GM21360 (cell line): ENCODE results near the gene RAD51B.

Source experiments
- ATAC-seq: cut with Tn5 transposase; IDR thresholded peaks from one replicate; pipeline ENCODE4 v1.9.1; 2021; ENCODE audit warnings: mild to moderate bottlenecking, moderate library complexity; ENCODE audit not compliant: unreplicated experiment

The RAD51B gene

DNA sequence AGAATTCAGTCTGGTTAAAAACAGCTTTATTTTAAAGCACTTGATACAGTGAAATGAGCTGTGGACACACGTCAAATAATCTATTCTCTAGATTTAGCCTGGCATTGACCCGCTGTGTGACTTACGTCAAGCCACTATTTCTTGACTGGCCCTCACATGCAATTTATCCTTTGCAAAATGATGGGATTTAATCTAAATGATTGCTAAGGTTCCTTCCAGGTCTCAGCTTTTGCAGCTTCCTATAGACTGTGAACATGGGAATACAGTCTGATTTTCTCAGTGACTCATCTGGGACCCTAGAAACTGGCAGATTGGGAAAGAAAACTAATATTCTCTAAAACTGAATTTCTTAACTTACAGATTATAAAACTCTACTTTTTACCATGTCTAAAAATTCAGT, 409.1 kb downstream of the RAD51B start:
- no peak for ATAC-seq

DNA sequence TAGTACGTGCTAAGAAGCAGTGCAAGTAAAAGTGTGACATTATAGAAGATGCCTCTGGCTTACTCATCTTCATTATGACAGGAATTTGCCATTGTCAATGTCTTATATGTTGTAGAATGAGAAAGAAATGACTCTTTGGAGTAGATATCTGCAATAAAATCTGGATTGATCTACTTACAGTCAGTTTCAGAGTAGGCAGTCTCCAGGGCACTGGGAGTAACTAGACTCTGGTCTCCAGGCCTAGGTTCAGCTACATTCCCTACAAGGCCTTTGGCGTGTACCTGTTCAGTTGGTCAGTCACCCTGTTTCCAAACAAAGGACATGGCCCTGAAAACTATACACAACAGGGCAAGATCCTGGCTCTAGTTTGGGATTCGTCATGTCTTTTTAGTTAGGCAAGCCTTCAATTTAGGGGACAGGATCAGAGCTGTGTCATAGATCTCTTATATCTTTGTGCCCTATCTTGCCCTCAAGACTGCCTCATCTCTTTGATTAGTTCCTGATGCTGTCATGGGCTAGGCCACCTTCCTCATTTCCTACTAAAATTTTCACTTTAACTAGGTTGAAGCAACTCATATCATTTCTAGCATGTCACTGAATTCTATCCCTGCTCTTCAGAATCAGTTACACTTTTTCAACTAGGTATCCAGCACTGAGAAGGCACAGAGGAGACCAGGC, 410.0 kb downstream of the RAD51B start:
- ATAC-seq = no peak

DNA sequence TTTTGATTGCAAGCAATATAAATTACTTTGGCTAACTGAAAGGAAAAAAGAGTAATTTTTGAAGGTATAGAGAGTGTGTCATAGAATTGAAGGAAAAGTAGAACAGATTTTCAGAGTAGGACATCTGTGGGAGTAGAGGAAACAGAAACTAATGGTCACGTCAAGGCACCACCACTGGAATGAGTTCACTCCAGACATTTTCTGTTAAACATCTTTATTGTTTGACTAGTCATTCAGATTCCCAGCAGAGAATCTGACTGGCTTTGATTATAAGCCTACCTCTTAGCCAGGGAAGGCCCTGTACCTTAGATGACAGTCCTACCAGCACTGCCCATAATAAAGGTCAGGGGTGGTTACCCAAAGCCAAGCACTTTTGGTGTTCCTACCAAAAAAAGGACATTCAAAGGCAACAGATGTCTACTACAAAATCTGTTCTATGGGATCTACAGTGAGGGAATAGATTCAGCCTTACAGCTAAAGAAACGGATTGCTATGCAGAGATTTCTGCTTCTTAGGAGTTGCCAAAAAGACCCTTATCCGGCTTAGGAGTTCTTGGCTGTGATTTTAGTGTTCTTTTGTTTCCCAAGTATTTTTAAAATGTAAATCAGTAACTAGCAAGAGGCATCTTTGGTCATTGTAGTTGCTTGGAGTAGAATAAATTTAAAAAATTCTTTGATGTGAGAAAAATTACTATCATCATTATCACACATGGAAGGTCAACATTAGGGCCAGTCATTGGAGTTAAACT, 410.8 kb downstream of the RAD51B start:
- no peak for ATAC-seq

DNA sequence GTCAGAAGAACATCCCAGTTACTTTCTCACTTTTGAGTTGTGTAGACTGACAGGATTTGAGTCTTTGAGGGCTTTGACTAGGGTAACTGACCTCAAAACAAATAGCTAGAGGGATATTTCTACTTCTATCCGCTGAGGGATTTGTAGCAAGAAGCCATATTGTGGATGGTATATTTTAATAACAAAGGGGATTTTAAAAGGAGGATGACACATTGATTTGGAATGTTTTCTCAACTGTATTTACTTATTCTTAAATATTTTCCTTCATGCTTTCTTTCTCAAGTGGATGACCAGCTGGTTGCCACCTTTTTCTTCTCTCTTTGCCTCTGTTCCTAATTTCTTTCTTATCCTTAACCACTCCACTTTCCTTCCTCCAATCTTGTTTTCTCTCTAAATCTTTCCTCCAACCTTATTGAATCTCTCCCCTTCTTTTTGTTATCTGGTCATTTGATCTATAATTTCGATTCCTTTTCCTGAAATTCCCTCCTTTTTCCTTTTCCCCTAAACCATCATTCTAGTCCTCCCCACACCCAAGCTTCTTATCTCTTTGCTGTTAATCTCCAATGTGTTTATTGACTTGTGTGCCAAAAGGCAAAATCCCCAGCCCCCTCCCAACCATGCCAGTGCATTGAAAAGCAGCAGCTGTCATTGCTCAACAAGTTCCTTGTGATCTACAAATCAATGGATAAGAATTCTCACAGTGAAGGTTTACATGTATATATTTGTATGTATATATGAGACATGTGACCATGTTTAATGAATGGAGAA, 411.6 kb downstream of the RAD51B start:
- no peak for ATAC-seq

DNA sequence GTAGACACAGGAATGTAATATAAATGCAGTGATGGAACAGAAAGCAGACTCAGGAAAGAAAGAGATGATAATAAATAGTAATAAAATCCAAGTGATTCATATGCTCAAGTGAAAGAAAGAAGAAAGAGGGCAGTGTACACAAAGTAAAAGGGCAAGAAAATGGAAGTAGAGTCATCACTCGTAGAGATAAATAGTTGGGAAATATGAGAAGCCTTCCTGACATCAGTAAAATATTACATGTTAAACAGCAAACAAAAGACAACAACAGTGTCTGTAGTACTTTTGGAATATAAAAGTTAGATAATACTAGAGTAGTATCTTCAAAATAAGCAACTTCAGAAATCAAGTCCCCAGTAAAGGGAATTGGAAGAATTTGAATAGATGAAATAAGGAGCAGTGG, 412.3 kb downstream of the RAD51B start:
- no peak for ATAC-seq

DNA sequence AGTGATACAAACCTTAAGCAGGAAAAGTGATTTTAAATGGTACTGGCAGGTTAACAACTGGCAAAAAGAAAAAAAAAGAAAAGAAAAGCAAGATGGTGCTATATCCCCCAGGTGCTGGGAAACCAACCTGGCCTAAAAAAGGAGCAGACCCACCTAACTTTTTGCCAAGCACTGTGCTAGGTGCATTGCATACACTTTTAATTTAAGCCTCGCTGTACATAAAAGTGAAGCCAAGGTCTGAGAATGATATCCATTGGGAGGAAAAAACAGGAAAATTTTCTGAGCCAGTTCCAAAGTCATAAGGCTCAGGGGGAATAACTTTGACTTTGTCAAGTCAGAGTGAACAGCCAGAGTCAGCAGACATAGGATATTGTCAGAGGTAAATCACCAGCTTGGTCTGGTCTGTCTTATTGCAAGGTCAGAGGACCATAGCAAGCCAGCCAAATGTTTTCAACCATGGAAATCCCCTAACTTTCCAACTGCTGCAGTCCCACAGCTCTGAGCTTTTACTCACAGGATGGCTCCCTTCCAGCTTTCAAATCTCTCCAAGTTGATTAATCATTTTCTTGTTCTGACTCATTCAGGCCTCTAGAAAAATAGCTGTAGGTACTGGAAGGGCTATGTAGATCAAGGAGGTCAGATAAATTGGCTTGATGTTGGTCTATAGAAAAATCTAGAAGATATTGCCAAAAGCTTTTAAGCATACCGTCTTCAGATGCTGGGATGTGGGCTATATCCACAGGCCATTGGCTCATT, 412.9 kb downstream of the RAD51B start:
- ATAC-seq = peak; percentile 85

DNA sequence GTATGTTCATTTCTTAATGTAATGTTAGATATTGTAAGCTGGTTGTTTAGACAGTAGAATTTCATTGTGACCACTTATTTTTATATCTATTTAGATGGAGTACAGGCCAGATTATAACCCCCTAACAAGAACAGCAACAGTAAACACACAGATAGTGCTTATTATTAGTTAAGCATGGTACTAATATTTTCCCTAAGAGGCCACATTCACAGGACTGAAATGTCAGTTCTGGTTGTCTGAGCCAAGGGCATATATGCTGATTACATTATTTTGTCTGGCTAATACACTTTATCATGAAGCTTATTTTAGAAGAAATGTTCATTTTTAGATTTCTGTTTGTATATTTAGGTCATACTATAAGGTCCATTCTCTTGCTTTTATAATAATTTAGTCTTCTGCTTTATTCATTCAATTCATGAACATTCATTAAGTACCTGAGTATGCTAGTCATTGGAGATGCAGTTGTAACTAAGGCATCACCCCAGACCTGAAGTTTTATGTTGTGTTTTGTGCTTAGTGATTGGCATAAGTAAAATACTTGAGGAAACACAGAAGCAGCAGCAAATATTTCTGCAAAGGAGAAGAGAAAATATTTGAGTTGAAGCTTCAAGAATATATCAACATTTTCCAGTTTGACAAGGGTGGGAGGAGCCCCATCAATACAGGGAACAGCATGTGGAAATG, 413.7 kb downstream of the RAD51B start:
- ATAC-seq = no peak

DNA sequence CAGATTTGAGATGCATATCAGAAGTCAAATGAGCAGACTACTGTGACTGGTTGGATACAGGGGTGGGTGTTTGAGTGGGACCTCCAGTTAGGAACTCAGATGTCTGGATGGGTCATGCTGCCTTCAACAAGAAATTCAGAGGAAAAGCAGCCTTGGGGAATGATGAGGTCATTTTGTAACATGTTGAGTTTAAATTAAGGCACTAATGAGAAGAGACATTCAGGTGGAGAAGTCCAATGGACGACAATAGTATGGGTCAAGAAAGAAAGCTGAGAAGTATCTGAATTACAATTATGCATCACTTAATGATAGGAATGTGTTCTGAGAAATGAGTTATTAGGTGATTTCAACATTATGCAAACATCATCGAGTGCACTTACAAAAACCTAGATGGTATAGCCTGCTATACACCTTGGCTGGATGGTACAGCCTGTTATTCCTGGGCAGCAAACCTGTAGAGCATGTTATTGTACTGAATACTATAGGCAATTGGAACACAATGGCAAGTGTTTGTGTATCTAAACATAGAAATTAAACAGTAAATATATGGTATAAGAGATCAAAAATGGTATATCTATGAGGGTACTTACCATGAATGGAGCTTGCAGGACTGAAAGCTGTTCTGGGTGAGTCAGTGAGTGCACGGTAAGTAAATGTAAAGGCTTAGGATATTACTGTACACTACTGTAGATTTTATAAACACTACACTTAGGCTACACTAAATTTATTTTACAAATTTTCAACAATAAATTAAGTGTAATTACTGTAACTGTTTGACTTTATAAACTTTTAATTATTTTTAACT, 414.7 kb downstream of the RAD51B start:
- ATAC-seq = no peak

DNA sequence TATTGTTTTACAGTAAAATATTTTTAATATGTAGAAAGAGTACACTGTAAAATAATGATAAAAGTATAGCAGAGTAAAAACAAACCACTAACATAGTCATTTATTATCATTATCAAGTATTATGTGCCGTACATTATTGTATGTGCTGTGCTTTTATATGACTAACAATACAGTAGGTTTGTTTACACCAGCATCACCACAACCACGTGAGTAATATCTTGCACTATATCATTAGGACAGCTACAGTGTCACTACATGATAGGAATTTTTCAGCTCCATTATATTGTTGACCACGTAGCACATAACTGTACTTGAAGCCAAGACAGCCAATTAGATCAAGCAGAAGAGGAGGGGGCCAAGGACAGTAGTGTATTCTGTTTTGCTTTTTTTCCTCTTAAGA, 415.4 kb downstream of the RAD51B start:
- no peak for ATAC-seq

DNA sequence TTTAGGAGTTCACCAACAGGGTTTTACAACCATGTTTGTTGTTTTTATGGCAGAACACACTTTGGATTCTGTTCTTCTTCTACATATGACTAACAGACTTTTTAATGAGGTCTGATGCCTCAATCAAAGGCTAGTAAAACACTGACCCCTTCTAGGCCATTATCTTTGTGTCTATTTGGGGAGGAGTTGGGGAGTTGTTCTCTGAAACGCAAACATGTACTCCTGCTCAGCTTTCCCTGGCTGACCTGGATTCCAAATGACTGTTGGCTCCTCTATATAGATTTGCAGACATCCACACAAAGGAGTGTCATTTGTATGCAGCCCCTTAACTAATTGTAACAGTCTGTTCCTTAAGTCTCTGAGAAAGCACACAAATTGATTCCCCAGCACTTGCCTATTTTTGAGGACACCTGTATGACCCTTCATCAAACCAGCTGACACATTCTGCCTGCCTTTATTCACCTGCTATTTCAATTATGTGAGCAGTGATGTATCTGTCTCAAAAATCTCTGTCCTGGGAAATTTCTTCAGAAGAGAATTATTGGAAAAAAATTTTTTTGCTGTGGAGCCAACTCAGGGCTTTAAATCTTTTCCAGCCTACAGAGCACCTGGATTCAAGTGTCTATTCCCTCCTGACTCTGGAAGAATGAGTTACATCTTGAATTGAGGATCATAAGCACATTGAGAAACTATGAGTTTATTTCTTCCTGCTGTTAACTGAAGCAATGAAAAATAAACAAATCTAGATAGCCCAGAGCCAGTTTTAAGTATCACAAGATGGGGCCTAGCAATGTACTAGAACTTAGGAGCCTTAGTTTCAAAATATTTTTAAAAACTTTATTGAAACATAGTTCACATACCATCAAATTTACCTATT, 417.2 kb downstream of the RAD51B start:
- ATAC-seq = no peak

DNA sequence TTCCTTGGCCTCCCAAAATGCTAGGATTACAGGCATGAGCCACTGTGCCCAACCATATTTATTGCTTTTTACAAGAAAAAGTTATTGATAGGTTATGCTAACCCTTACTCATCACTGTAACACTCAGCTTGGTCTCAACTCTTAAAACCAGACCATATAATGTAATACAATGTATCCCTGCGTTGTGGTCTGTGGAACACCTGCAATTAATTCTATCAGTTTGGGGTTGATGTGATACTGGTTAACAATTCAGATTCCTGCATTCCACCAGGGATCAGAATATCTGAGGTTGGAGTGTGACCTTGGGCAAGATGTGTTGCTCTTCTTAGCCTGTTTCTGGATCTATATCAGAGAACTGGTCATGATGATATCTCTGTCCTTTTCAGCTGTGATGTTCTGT, 419.0 kb downstream of the RAD51B start:
- no peak for ATAC-seq

DNA sequence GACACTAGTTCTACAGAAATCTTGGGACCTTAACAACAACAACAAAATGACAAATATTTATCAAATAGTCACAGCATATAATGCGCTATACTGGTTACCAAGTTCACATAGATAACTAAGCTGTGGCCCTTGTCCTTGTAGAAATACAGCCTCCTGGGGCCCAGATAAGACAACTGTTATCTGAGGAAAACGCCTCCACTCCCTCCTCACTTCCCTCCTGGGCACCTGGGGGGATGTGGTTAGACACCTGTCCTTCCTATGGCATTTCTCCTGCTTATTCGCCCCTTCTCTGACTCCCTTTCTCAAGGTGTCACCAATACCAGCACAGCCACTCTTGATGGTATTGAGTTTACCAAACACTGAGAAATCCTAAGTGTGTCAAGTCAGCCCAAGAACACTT, 419.4 kb downstream of the RAD51B start:
- no peak for ATAC-seq

DNA sequence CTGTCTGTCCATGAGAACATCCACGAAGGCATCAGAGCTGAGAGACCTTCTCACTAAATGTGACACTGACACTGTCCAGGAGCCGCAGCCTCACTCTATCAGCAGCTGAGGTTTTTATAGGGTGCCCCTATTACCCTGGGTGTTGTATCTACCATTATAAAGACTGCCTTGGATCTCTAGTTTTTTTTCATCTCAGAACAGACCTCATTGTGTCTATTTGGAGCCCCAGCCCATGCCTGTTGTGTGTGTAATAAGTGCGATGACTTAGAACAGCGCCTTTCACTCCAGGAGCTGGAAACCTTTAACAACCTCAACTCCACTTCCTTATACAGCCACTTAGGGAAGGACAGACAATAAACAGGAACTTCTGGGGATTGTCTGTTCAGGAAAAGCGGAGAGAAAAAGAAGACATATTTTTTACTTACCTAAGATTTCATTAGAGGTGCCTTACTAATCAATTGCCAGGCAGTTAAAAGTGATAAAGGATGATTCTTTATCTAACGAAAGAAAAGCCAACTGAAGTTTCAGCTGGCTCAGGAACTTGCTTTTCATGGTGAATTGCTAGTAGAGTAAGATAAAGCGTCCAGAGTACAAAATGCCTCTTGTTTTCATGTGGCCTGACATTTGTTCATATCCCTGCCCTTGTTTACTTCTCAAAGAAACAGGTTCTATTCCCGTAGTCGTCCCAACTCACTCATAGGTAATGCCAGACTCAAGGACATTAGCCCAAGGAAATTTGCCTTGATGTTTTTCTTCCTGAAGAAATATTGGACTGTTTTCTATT, 420.6 kb downstream of the RAD51B start:
- ATAC-seq = no peak

DNA sequence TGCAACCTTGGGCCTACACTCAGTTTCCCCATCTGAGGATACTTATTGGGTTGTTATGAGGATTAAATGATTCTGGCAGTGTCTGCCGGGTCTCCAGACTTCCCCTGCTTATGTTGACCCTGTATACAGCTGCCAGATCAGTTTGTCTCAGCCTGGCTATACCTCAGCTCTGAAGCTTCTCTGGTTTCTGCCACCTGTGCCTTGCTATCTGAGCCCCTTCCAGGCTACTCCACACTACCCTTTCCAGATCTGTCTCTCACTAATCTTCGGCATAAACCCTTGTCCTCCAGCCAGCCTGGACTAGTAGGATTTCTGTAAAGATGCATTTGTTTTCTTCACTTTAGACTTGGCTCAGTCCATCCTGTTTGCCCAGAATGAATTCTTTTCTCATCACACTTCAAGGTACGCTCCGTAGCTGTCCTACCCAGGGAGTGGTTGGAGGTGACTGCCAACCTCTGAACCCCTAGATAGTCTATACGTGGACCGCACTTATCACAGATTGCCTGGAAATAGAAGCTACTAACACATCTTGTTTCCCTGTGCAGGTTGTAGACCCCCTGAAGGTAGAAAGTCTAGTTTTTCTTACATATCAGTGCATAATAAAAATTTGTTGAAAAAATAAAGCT, 422.4 kb downstream of the RAD51B start:
- no peak for ATAC-seq

DNA sequence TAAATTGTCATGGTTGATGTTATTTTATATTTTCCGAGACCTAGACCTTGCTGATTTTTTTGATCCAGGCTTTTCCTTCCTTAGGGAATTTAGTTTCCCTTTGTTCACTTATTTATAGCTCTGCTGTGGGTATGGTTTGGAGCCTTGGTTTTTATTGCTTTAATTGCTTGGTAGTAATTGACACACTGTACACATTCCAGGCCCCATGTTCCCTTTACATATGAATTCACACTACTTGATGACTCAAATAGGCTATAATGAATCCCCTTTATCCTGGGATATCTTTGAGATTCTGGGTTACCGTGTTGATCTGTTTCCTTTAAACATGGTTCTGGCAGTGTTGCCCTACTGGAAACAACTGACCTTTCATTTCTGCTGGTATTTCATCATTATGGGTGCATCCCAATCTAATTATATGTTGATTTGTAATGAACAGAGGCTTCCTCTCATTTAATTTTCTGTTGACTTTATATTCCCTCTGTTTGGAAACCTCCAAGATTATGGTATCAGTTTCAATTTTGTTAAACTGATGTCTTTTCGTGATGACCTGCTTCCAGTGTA, 424.0 kb downstream of the RAD51B start:
- ATAC-seq = no peak

DNA sequence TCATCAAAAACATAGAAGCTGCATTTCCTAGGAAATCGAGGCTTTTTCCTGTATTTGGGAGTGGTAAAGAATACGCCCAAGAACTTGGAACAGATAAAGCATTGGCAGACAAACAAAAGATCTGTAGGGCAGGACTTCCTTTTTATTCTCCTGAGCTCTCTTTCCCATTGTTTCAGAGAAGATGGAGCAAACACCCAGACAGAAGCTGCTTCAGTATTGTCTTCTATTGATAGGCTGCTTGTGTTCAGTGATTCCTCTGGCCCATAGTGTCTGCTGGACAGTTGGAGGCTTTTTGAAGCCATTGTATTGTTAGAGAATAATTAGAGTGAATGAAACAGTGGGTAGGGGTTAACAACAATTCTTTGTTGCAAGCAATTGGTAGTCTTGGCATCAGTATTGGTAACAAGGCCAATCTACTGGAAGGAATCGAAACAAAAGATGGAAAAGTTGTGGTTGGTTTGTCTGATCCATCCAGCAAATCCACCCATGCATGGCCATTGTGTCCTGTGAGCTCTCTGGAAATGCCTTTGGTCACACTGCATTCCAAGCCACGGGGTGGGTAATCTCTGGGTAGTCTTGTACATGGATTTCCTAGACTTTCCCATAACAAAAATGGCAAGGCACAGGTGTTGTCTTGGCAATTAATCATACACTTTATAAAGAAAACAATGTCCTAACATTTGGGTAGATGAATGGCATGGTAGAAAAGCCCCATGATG, 424.8 kb downstream of the RAD51B start:
- ATAC-seq = no peak
